Hepatocyte (in vitro differentiated cells): ENCODE results near the gene PKP1. TPM values are rescaled to one million over a fixed set of nuclear protein-coding genes. Genes with fewer than 3 reads are reported as not detected.

Source experiments
- DNase-seq: peaks from one replicate; pipeline ENCODE4 v3.0.0-alpha.2; 2016; ENCODE audit warnings: low spot score
- H2AFZ ChIP-seq: fragments of 200-600 bp; sonication (generic); 2 replicates; pipeline ENCODE4 v1.6.0; 2016; ENCODE audit warnings: antibody characterized with exemption, mild to moderate bottlenecking
- H3K27ac ChIP-seq: fragments of 200-600 bp; sonication (generic); 2 replicates; pipeline ENCODE4 v1.5.1; 2016; ENCODE audit warnings: mild to moderate bottlenecking
- H3K27me3 ChIP-seq: fragments of 200-600 bp; sonication (generic); 2 replicates; pipeline ENCODE4 v1.6.1; 2016
- H3K36me3 ChIP-seq: fragments of 200-600 bp; sonication (generic); replicated peaks from 2 replicates; pipeline ENCODE4 v1.5.1; 2016; ENCODE audit warnings: low read depth; ENCODE audit not compliant: insufficient read depth
- H3K4me1 ChIP-seq: fragments of 200-600 bp; sonication (generic); 2 replicates; pipeline ENCODE4 v1.5.1; 2016; ENCODE audit warnings: mild to moderate bottlenecking, moderate library complexity; ENCODE audit not compliant: insufficient read depth
- H3K4me2 ChIP-seq: fragments of 200-600 bp; sonication (generic); 2 replicates; pipeline ENCODE4 v1.6.0; 2016
- H3K4me3 ChIP-seq: fragments of 200-600 bp; sonication (generic); 2 replicates; pipeline ENCODE4 v1.5.1; 2016; ENCODE audit warnings: mild to moderate bottlenecking
- H3K79me2 ChIP-seq: fragments of 200-600 bp; sonication (generic); 2 replicates; pipeline ENCODE4 v1.6.0; 2017; ENCODE audit warnings: mild to moderate bottlenecking
- H3K9me2 ChIP-seq: fragments of 200-600 bp; sonication (generic); replicated peaks from 2 replicates; pipeline ENCODE4 v1.6.0; 2017; ENCODE audit warnings: mild to moderate bottlenecking; ENCODE audit not compliant: insufficient read depth
- H3K9me3 ChIP-seq: fragments of 200-600 bp; sonication (generic); 2 replicates; pipeline ENCODE4 v1.5.1; 2016; ENCODE audit warnings: low read depth, mild to moderate bottlenecking
- H4K20me1 ChIP-seq: fragments of 200-600 bp; sonication (generic); 2 replicates; pipeline ENCODE4 v1.6.0; 2016; ENCODE audit warnings: mild to moderate bottlenecking; ENCODE audit not compliant: insufficient read depth, poor library complexity, severe bottlenecking
- CTCF ChIP-seq: fragments of 200-600 bp; sonication (generic); IDR thresholded peaks from 2 replicates; pipeline ENCODE4 v1.5.1; 2016; ENCODE audit warnings: antibody characterized with exemption, mild to moderate bottlenecking; ENCODE audit not compliant: poor library complexity
- EZH2 ChIP-seq: fragments of 200-600 bp; sonication (generic); IDR thresholded peaks from 2 replicates; pipeline ENCODE4 v1.6.1; 2016; ENCODE audit warnings: antibody characterized with exemption, mild to moderate bottlenecking, borderline replicate concordance
- EZH2phosphoT487 ChIP-seq: fragments of 200-600 bp; sonication (generic); IDR thresholded peaks from one replicate; pipeline ENCODE4 v1.6.1; 2018; ENCODE audit warnings: antibody characterized with exemption, mild to moderate bottlenecking, low read depth, moderate library complexity; ENCODE audit not compliant: unreplicated experiment, severe bottlenecking
- WGBS: methylation state at CpG from one replicate; pipeline ENCODE4 v1.1.6; 2016; ENCODE audit warnings: low lambda C conversion rate; ENCODE audit errors: missing lambda C conversion rate; 5-methylcytosine and 5-hydroxymethylcytosine counted together
- polyA plus RNA-seq: library from polyadenylated mRNA; unstranded; fragments of >200 nt; fragmentation: Nextera tagmentation; extraction: Ambion mirVana; gene quantifications from 2 replicates; pipeline ENCODE4 v1.2.1, GENCODE V29; 2016
- total RNA-seq: library from RNA; depleted of rRNA; stranded (reverse); fragments of >200 nt; gene quantifications from 2 replicates; pipeline ENCODE4 v1.2.3, GENCODE V29; 2014

Gene PKP1
- total and polyA plus RNA-seq, 2 experiments from 2014 or later = 0.04 to 0.33 TPM

- Histone ChIP-seq H3K4me3 (no peak overlapping the region), H2AFZ (no peak overlapping the region), H3K27ac (no peak overlapping the region), H3K4me2 (no peak overlapping the region), H3K27me3 (peaks cover 8% of the 10 kb centered on the region), H3K36me3 (no peaks in the 10 kb centered on the region), H3K4me1 (peaks cover 7% of the 10 kb centered on the region), H3K9me2 (no peaks in the 10 kb centered on the region), H3K9me3 (no peaks in the 10 kb centered on the region), H4K20me1 (no peaks in the 10 kb centered on the region), H3K79me2 (no peaks in the 10 kb centered on the region)
- 90% methylated on average over 13 of the region's 14 CpGs for WGBS
- TF ChIP-seq EZH2 (no peak), EZH2phosphoT487 (no peak), CTCF (no peak)
- no peak for DNase-seq
Measured at GRCh38 chr1:201258763-201259230, 24.5 kb upstream of the PKP1 start.

GRCh38 chr1:201259476-201260235 is 23.6 kb upstream of the PKP1 start:
- Histone ChIP-seq H3K27me3 (peaks cover 8% of the 10 kb centered on the region), H3K79me2 (no peaks in the 10 kb centered on the region), H3K4me3 (no peak overlapping the region), H3K4me2 (peak overlapping the region; percentile 75), H3K27ac (no peak overlapping the region), H4K20me1 (no peaks in the 10 kb centered on the region), H2AFZ (peak overlapping the region; percentile 40), H3K9me2 (no peaks in the 10 kb centered on the region), H3K4me1 (peaks cover 7% of the 10 kb centered on the region), H3K9me3 (no peaks in the 10 kb centered on the region), H3K36me3 (no peaks in the 10 kb centered on the region)
- peak; percentile 60 for DNase-seq
- WGBS = 16% methylated on average over 20 of the region's 28 CpGs
- no peak for TF ChIP-seq EZH2phosphoT487
- no peak for TF ChIP-seq EZH2
- no peak for TF ChIP-seq CTCF

GRCh38 chr1:201260236-201260590 is 23.1 kb upstream of the PKP1 start:
- Histone ChIP-seq H3K4me3 (no peak overlapping the region), H2AFZ (peak overlapping the region; percentile 40), H4K20me1 (no peaks in the 10 kb centered on the region), H3K27me3 (peaks cover 8% of the 10 kb centered on the region), H3K27ac (no peak overlapping the region), H3K36me3 (no peaks in the 10 kb centered on the region), H3K4me1 (peaks cover 7% of the 10 kb centered on the region), H3K9me2 (no peaks in the 10 kb centered on the region), H3K79me2 (no peaks in the 10 kb centered on the region), H3K9me3 (no peaks in the 10 kb centered on the region), H3K4me2 (peak overlapping the region; percentile 75)
- DNase-seq = no peak
- WGBS = 55% methylated on average over 11 of the region's 11 CpGs
- TF ChIP-seq EZH2phosphoT487 (no peak), EZH2 (no peak), CTCF (no peak)
